MCF 10A (cell line): ENCODE data around the gene GRID2IP. TPM values are rescaled to one million over a fixed set of nuclear protein-coding genes. Genes with fewer than 3 reads are reported as not detected.
A peak's percentile ranks its signal among the peaks of the same experiment; 100 is the strongest.

Source experiments
- BruUV-seq: library from RNA; stranded (reverse); fragments of 400-500 nt; replicated peaks from 2 replicates; lab custom pipeline; 2021; lab: Mats Ljungman, UMichigan
- CTCF ChIA-PET: fragments of 300-600 bp; sonication (Branson Sonifier 250); formaldehyde crosslinking; extraction: SDS; loops from one replicate; lab custom pipeline; 2021; ENCODE audit warnings: antibody characterized with exemption, inconsistent platforms; lab: Yijun Ruan, JAX
- POLR2A ChIA-PET: fragments of 300-600, 350-650 bp; sonication (Branson Sonifier 250); formaldehyde crosslinking; extraction: SDS; loops from one replicate; lab custom pipeline; 2020; ENCODE audit warnings: antibody characterized with exemption, inconsistent platforms; lab: Yijun Ruan, JAX
- DNase-seq: peaks from one replicate; pipeline ENCODE4 v3.0.0-alpha.2; 2018; ENCODE audit not compliant: unreplicated experiment
- H3K27ac Mint-ChIP-seq: one replicate; pipeline ENCODE4 v1.8.0; 2022; ENCODE audit warnings: mild to moderate bottlenecking, low read depth, mixed read lengths; ENCODE audit not compliant: unreplicated experiment
- H3K27me3 Mint-ChIP-seq: one replicate; pipeline ENCODE4 v1.8.0; 2022; ENCODE audit warnings: mixed read lengths; ENCODE audit not compliant: insufficient read depth, unreplicated experiment
- H3K36me3 Mint-ChIP-seq: one replicate; pipeline ENCODE4 v1.8.0; 2022; ENCODE audit warnings: mild to moderate bottlenecking, moderate library complexity, mixed read lengths; ENCODE audit not compliant: insufficient read depth, unreplicated experiment
- H3K4me1 Mint-ChIP-seq: one replicate; pipeline ENCODE4 v1.8.0; 2022; ENCODE audit warnings: mixed read lengths; ENCODE audit not compliant: insufficient read depth, unreplicated experiment
- H3K4me3 Mint-ChIP-seq: one replicate; pipeline ENCODE4 v1.8.0; 2022; ENCODE audit warnings: mild to moderate bottlenecking, moderate library complexity, mixed read lengths; ENCODE audit not compliant: unreplicated experiment
- H3K9me3 Mint-ChIP-seq: one replicate; pipeline ENCODE4 v1.8.0; 2022; ENCODE audit warnings: mixed read lengths; ENCODE audit not compliant: unreplicated experiment
- intact Hi-C: fragments of 100-400 bp; cut with micrococcal nuclease; formaldehyde crosslinking; loops from 2 replicates; pipeline ENCODE4 v1.14.1; 2022
- total RNA-seq: library from RNA; stranded (reverse); gene quantifications from 2 replicates; pipeline ENCODE4 v1.2.3, GENCODE V29; 2022
- TF ChIP-seq, protein P1 (sequence below): fragments of 200-600 bp; IDR thresholded peaks from one replicate; pipeline ENCODE4 v1.8.0; 2022; ENCODE audit warnings: antibody characterized with exemption, mild to moderate bottlenecking; ENCODE audit not compliant: unreplicated experiment

GRID2IP gene
- total RNA-seq, 1 experiment from 2014 or later: not detected

GRCh38 chr7:6480323-6480660 is 71.0 kb downstream of the GRID2IP start:
- Mint-ChIP-seq H3K4me1 (peaks cover 18% of the 10 kb centered on the region), H3K9me3 (no peaks in the 10 kb centered on the region), H3K36me3 (peaks cover 27% of the 10 kb centered on the region), H3K4me3 (no peak overlapping the region), H3K27me3 (no peaks in the 10 kb centered on the region), H3K27ac (peak overlapping the region; percentile 55)
- no TSS peak for BruUV-seq
- TF ChIP-seq, protein P1, sequence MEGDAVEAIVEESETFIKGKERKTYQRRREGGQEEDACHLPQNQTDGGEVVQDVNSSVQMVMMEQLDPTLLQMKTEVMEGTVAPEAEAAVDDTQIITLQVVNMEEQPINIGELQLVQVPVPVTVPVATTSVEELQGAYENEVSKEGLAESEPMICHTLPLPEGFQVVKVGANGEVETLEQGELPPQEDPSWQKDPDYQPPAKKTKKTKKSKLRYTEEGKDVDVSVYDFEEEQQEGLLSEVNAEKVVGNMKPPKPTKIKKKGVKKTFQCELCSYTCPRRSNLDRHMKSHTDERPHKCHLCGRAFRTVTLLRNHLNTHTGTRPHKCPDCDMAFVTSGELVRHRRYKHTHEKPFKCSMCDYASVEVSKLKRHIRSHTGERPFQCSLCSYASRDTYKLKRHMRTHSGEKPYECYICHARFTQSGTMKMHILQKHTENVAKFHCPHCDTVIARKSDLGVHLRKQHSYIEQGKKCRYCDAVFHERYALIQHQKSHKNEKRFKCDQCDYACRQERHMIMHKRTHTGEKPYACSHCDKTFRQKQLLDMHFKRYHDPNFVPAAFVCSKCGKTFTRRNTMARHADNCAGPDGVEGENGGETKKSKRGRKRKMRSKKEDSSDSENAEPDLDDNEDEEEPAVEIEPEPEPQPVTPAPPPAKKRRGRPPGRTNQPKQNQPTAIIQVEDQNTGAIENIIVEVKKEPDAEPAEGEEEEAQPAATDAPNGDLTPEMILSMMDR: no peak
- POLR2A ChIA-PET: interaction anchor here (1.0 to 2.2 kb wide), 3 partner anchors 9 to 32 kb away, joined by 3 to 7 read pairs (median 4); partner anchors contain the start of gene DAGLB
- CTCF ChIA-PET: interaction anchor here (0.6 to 1.1 kb wide), 4 partner anchors 26 to 1264 kb away, joined by 3 to 5 read pairs (median 3); no protein-coding TSS in a partner anchor
- no peak for DNase-seq
- intact Hi-C loops: no loop called here

- no peak for DNase-seq
- H3K27ac Mint-ChIP-seq: no peak overlapping the region
- H3K36me3 Mint-ChIP-seq: peaks cover 39% of the 10 kb centered on the region
- BruUV-seq: no TSS peak
- peaks cover 22% of the 10 kb centered on the region for H3K4me1 Mint-ChIP-seq
- CTCF ChIA-PET: interaction anchor here (0.5 to 0.9 kb wide), 3 partner anchors 36 to 737 kb away, joined by 3 to 4 read pairs (median 3); no protein-coding TSS in a partner anchor
- no peaks in the 10 kb centered on the region for H3K27me3 Mint-ChIP-seq
- intact Hi-C loops: no loop called here
- TF ChIP-seq, protein P1: no peak
- H3K4me3 Mint-ChIP-seq: no peak overlapping the region
- no peaks in the 10 kb centered on the region for H3K9me3 Mint-ChIP-seq
- POLR2A ChIA-PET: interaction anchor here (0.7 to 2.2 kb wide), 2 partner anchors 12 to 31 kb away, joined by 3 to 7 read pairs; partner anchors contain the start of gene DAGLB
Observed at GRCh38 chr7:6479067-6479466, 72.2 kb downstream of the GRID2IP start.

- BruUV-seq: no TSS peak
- Mint-ChIP-seq H3K4me1 (peaks cover 24% of the 10 kb centered on the region), H3K9me3 (no peaks in the 10 kb centered on the region), H3K36me3 (peaks cover 45% of the 10 kb centered on the region), H3K4me3 (no peak overlapping the region), H3K27ac (no peak overlapping the region), H3K27me3 (no peaks in the 10 kb centered on the region)
- intact Hi-C loops: no loop called here
- ChIA-PET CTCF (interaction anchor here (0.7 kb wide), 1 partner anchor 736 kb away, joined by 4 read pairs; no protein-coding TSS in a partner anchor), POLR2A (interaction anchor here (0.7 kb wide), 1 partner anchor 41 kb away, joined by 3 read pairs; no protein-coding TSS in a partner anchor)
- TF ChIP-seq, protein P1: no peak
- no peak for DNase-seq
Observed at GRCh38 chr7:6478186-6478585, 73.1 kb downstream of the GRID2IP start.

DNA sequence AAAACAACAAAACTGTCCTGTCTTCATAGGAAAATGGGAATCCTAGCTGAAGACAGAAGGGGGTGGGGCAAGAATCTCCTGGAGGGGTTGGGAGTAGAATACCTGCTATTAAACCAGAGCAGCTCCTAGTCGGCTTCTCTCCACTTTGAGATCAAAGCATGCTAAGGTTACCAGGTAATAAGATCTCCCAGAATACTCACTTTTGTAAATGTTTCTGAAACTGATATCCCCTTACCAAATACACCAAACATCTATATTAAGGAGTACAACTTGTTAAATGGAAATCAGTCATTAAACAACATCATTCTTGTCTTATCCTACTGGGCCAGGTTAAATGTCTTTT is 74.0 kb downstream of the GRID2IP start:
- CTCF ChIA-PET: no interaction called here
- H3K27me3 Mint-ChIP-seq: no peaks in the 10 kb centered on the region
- no peak overlapping the region for H3K4me3 Mint-ChIP-seq
- POLR2A ChIA-PET: interaction anchor here (3.6 kb wide), 1 partner anchor 29 kb away, joined by 13 read pairs; the partner anchor contains the start of gene DAGLB
- no peak for DNase-seq
- intact Hi-C loops: no loop called here
- peaks cover 45% of the 10 kb centered on the region for H3K36me3 Mint-ChIP-seq
- TF ChIP-seq, protein P1: no peak
- H3K9me3 Mint-ChIP-seq: no peaks in the 10 kb centered on the region
- H3K27ac Mint-ChIP-seq: no peak overlapping the region
- no TSS peak for BruUV-seq
- H3K4me1 Mint-ChIP-seq: peaks cover 24% of the 10 kb centered on the region
